Ishikawa (cell line): ENCODE measurements around the gene RHCE.

Source experiments
- CEBPB ChIP-seq: IDR thresholded peaks from 2 replicates; pipeline ENCODE4 v1.6.1; 2012
- CREB1 ChIP-seq: IDR thresholded peaks from 2 replicates; pipeline ENCODE4 v1.6.1; 2012; ENCODE audit warnings: low read depth
- EGR1 ChIP-seq: IDR thresholded peaks from 2 replicates; pipeline ENCODE4 v1.6.1; 2012
- EP300 ChIP-seq: IDR thresholded peaks from 2 replicates; pipeline ENCODE4 v1.6.1; 2012; ENCODE audit warnings: borderline replicate concordance
- FOXM1 ChIP-seq: IDR thresholded peaks from 2 replicates; pipeline ENCODE4 v1.6.1; 2012; ENCODE audit warnings: low read depth, borderline replicate concordance
- NFIC ChIP-seq: IDR thresholded peaks from 2 replicates; pipeline ENCODE4 v1.6.1; 2012
- RAD21 ChIP-seq: IDR thresholded peaks from 2 replicates; pipeline ENCODE4 v1.6.1; 2012; ENCODE audit warnings: low read depth
- TAF1 ChIP-seq: IDR thresholded peaks from 2 replicates; pipeline ENCODE4 v1.6.1; 2012; ENCODE audit warnings: low read depth, mild to moderate bottlenecking
- TCF12 ChIP-seq: IDR thresholded peaks from 2 replicates; pipeline ENCODE4 v1.6.1; 2012; ENCODE audit warnings: low read depth
- TEAD4 ChIP-seq: IDR thresholded peaks from 2 replicates; pipeline ENCODE4 v1.6.1; 2012
- YY1 ChIP-seq: IDR thresholded peaks from 2 replicates; pipeline ENCODE4 v1.6.1; 2012; ENCODE audit warnings: low read depth
- ZBTB7A ChIP-seq: IDR thresholded peaks from 2 replicates; pipeline ENCODE4 v1.6.1; 2012; ENCODE audit warnings: low read depth
- TF ChIP-seq, protein P1 (sequence below): IDR thresholded peaks from 2 replicates; pipeline ENCODE4 v1.6.1; 2012; ENCODE audit warnings: low read depth, mild to moderate bottlenecking
- TF ChIP-seq, protein P2 (sequence below): IDR thresholded peaks from 2 replicates; pipeline ENCODE4 v1.6.1; 2012
- TF ChIP-seq, protein P3 (sequence below): IDR thresholded peaks from 2 replicates; pipeline ENCODE4 v1.6.1; 2012

The RHCE gene

DNA sequence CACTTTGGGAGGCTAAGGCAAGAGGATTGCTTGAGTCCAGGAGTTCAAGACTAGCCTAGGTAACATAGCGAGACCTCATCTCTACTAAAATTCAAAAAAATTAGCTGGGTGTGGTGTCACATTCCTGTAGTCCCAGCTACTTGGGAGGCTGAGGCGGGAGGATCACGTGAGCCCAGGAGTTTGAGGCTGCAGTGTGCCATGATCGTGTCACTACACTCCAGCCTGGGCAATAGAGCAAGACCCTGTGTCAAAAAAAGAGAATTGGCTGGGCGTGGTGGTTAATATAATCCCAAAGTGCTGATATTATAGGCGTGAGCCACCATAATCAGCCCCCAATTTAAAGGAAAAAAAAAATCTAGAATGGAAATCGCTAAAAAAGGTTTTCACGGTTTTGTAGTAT, 17.0 kb upstream of the RHCE start:
- TF ChIP-seq CEBPB: no peak
- TF ChIP-seq EP300: no peak
- TF ChIP-seq EGR1: no peak
- TF ChIP-seq, protein P1, sequence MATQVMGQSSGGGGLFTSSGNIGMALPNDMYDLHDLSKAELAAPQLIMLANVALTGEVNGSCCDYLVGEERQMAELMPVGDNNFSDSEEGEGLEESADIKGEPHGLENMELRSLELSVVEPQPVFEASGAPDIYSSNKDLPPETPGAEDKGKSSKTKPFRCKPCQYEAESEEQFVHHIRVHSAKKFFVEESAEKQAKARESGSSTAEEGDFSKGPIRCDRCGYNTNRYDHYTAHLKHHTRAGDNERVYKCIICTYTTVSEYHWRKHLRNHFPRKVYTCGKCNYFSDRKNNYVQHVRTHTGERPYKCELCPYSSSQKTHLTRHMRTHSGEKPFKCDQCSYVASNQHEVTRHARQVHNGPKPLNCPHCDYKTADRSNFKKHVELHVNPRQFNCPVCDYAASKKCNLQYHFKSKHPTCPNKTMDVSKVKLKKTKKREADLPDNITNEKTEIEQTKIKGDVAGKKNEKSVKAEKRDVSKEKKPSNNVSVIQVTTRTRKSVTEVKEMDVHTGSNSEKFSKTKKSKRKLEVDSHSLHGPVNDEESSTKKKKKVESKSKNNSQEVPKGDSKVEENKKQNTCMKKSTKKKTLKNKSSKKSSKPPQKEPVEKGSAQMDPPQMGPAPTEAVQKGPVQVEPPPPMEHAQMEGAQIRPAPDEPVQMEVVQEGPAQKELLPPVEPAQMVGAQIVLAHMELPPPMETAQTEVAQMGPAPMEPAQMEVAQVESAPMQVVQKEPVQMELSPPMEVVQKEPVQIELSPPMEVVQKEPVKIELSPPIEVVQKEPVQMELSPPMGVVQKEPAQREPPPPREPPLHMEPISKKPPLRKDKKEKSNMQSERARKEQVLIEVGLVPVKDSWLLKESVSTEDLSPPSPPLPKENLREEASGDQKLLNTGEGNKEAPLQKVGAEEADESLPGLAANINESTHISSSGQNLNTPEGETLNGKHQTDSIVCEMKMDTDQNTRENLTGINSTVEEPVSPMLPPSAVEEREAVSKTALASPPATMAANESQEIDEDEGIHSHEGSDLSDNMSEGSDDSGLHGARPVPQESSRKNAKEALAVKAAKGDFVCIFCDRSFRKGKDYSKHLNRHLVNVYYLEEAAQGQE: no peak
- TF ChIP-seq NFIC: no peak
- TF ChIP-seq FOXM1: no peak
- TF ChIP-seq YY1: no peak
- no peak for TF ChIP-seq ZBTB7A
- no peak for TF ChIP-seq TAF1
- TF ChIP-seq, protein P2, sequence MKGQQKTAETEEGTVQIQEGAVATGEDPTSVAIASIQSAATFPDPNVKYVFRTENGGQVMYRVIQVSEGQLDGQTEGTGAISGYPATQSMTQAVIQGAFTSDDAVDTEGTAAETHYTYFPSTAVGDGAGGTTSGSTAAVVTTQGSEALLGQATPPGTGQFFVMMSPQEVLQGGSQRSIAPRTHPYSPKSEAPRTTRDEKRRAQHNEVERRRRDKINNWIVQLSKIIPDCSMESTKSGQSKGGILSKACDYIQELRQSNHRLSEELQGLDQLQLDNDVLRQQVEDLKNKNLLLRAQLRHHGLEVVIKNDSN: no peak
- no peak for TF ChIP-seq TCF12
- no peak for TF ChIP-seq CREB1
- TF ChIP-seq, protein P3, sequence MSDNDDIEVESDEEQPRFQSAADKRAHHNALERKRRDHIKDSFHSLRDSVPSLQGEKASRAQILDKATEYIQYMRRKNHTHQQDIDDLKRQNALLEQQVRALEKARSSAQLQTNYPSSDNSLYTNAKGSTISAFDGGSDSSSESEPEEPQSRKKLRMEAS: no peak
- no peak for TF ChIP-seq TEAD4
- TF ChIP-seq RAD21: no peak

DNA sequence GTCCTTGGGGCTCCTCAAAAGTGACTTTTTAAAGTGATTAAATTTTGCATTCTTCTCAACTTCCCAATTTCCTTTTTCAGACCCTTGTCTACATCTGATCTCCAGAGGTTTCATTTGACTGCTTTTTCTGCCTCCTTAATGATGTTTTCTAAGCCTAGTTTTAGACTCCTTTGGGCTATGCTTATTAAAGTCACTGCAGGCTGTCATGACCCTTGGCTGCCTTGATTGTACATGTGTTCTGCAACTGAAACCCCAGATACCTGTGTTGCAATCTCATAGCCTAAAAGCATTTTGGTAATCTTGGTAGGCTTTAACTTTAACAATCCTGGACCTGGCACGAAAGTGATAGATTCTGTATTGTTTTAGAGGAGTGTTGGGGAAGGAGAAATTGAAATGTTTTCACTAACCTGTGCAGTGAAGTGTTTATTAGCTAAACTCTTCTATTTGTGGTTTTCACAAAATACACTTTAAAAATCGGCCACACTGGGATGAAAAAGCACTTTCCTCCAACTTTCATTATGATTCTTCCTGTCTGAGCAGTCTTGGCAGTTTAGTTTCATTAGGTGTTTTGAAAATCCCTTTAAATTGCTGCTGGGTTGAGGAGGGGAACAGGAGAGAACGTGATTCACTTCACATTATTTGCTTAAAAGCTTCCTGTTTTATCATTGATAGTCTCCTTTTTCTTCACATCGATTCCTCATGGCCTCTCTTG, 14.9 kb upstream of the RHCE start:
- TF ChIP-seq TAF1: no peak
- TF ChIP-seq TEAD4: no peak
- TF ChIP-seq, protein P1: no peak
- TF ChIP-seq EGR1: no peak
- TF ChIP-seq, protein P3: no peak
- TF ChIP-seq NFIC: no peak
- no peak for TF ChIP-seq CEBPB
- TF ChIP-seq FOXM1: no peak

- no peak for TF ChIP-seq TEAD4
- TF ChIP-seq FOXM1: no peak
- no peak for TF ChIP-seq YY1
- TF ChIP-seq EGR1: no peak
- no peak for TF ChIP-seq NFIC
Observed at GRCh38 chr1:25433389-25434186, 13.0 kb upstream of the RHCE start.

- TF ChIP-seq YY1 (no peak), TCF12 (no peak), TEAD4 (no peak), ZBTB7A (no peak), FOXM1 (no peak), RAD21 (no peak), EGR1 (no peak), CREB1 (no peak), TAF1 (no peak), NFIC (no peak), CEBPB (no peak), EP300 (no peak)
- TF ChIP-seq, protein P1: no peak
- TF ChIP-seq, protein P3: no peak
- TF ChIP-seq, protein P2: no peak
Observed at GRCh38 chr1:25432749-25433388, 12.2 kb upstream of the RHCE start.
